ENCODE measurements around the gene MORN3.

DNA sequence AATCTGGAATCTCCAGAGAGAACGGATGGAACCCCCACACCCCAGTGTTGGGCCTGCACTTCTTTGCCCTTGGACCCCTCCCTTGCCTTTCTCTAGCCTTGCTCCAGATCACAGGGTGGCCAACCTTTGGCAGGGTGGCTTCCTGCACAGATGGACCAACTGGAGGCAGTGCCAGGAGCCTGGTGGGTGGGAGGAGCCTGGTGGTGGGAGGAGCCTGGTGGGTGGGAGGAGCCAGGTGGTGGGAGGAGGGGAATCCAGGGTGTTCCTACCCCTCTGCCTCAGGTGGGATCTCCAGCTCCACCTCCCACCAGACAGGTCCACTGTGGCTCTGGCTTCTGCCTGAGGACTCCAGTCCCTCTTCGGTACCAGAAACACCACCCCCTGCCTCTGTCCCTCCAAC is 58.1 kb downstream of the MORN3 start:
- no peak for TF ChIP-seq ZNF274 (IDR thresholded peaks at IDR 0.05; ENCODE audit: low read depth, low read length)
- no peak for TF ChIP-seq SUZ12 (IDR thresholded peaks at IDR 0.05; ENCODE audit: extremely low read depth, insufficient read depth, insufficient read length)

All from NT2/D1 (cell line).